ENCODE results near the gene DCBLD2. TPM values are rescaled to one million over a fixed set of nuclear protein-coding genes. Genes with fewer than 3 reads are reported as not detected.

The DCBLD2 gene
- total RNA-seq, 2 donors from 2014 or later = 15.3 to 22.4 TPM

DNA sequence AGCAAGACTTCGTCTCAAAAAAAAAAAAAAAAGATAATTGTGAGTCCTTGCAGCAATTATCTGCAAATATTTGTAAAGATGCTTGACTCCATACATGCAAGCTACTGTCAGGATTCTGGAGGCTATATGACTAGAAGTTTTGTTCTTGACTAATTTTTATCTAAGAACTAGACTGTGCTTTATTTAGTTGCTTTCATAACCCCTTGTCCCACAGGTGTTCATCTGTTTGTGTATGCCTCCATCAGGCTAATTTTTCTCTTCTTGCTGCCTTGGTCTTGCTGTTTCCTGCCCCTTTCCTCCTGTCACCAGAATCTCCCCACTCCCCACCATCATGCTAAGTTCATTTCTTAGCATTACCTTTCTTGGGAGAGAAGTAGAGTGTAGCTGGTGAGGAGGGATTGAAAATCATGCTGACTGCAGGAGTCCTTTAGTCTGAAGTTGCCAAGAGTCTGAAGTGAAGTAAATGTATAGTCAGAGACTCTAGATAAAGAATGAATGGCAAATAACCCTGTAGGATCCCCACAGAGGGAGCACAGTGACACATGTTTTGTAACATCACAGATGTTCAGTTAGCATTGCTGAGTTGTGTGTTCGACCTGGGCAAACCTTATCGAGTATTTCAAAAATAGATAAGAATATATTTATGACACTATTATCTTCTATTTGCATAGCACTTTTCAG, 125.9 kb downstream of the DCBLD2 start:
- intact Hi-C loops (cut with DNase I) = no loop called here
- WGBS, 2 donors = 32 to 48% methylated on average over 3 of the region's 3 CpGs
- Histone ChIP-seq H3K27me3 (no peaks in the 10 kb centered on the region), H3K4me1 (peaks cover 37% of the 10 kb centered on the region), H3K27ac (peak overlapping the region in 1 of 4 donors; percentile 71), H3K9me3 (no peaks in the 10 kb centered on the region), H3K36me3 (replicated peaks in 1 of 2; ENCODE audit: insufficient read depth in 1 of 2, low read depth in 2 of 2) (no peaks in the 10 kb centered on the region), H3K4me3 (no peak overlapping the region)
- ATAC-seq (no peak), DNase-seq (no peak)
- TF ChIP-seq, protein P1, sequence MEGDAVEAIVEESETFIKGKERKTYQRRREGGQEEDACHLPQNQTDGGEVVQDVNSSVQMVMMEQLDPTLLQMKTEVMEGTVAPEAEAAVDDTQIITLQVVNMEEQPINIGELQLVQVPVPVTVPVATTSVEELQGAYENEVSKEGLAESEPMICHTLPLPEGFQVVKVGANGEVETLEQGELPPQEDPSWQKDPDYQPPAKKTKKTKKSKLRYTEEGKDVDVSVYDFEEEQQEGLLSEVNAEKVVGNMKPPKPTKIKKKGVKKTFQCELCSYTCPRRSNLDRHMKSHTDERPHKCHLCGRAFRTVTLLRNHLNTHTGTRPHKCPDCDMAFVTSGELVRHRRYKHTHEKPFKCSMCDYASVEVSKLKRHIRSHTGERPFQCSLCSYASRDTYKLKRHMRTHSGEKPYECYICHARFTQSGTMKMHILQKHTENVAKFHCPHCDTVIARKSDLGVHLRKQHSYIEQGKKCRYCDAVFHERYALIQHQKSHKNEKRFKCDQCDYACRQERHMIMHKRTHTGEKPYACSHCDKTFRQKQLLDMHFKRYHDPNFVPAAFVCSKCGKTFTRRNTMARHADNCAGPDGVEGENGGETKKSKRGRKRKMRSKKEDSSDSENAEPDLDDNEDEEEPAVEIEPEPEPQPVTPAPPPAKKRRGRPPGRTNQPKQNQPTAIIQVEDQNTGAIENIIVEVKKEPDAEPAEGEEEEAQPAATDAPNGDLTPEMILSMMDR (IDR thresholded peaks at IDR 0.05) = no peak
- no peak for TF ChIP-seq POLR2A (IDR thresholded peaks at IDR 0.05)

DNA sequence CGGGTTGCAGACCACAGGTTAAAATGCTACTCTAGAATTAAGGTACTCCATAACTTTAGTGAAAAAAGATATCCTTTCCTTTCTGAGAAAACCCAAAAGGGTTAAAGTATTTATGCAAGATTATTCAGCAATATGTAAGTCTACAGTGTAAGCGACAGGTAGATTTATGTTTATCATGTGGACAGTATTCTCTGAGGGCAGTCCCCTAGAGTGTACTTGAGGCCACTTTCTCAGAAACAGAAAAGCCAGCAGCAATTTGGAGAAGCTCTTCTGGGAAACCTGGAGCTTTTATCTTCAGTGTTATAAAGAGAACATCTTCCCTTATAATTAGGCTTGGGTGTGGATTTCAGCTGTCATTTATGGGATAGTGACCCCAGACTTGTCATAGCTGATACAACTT, 129.5 kb downstream of the DCBLD2 start:
- no peak for ATAC-seq
- TF ChIP-seq, protein P1 (IDR thresholded peaks at IDR 0.05) = no peak
- TF ChIP-seq POLR2A (IDR thresholded peaks at IDR 0.05) = no peak
- H3K4me1 ChIP-seq = peaks cover 15% of the 10 kb centered on the region
- H3K4me3 ChIP-seq = no peak overlapping the region
- DNase-seq = no peak
- WGBS, 2 donors = 63 to 69% methylated on average over 2 of the region's 2 CpGs
- no peaks in the 10 kb centered on the region for H3K27me3 ChIP-seq
- no peaks in the 10 kb centered on the region for H3K9me3 ChIP-seq
- peak overlapping the region in 3 of 4 donors; percentile 32 to 84 (median 81) for H3K27ac ChIP-seq
- intact Hi-C loops (cut with DNase I) = no loop called here
- no peaks in the 10 kb centered on the region for H3K36me3 ChIP-seq (replicated peaks in 1 of 2; ENCODE audit: insufficient read depth in 1 of 2, low read depth in 2 of 2)

DNA sequence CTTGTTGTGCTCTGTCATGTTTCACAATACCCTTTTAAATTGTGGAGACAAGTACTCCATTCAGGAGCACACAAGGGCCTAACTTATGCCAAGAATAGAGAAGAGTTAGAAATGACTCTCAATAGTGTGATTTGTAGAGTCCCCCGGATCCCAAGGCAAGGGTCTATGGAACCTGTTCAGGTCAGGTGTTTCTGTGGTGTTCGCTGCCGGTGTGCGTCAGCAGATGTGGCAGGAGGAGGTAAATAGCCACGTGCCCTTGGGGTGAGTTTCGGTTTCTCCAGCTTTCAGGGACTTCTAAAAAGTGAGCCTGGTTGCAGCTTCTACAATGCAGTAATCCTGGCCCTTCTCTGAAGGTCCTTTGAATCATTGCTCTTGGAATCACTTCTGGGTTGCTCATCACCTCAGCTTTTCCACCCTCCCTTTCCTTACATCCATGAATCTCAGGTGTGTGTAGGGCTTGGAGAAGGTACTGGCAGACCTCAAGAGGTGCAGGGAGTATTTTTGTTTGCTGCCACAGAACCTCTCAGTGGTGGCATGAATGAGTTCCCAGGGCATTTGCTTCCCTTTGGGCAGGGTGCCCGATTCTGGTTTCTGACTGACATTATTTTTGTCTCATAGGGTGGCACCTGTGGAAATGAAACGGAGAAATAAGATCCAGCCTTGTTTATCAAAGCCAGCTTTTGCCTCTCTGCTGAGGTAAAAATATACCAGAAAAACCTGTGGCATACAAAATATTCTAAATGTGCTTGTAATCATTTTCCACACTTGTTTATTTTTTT, 131.0 kb downstream of the DCBLD2 start:
- H3K27me3 ChIP-seq = no peaks in the 10 kb centered on the region
- ATAC-seq = peak; percentile 87
- DNase-seq = peak; percentile 31 to 69 (median 52)
- peaks cover 15% of the 10 kb centered on the region for H3K4me1 ChIP-seq
- intact Hi-C loops (cut with DNase I) = no loop called here
- WGBS, 2 donors = 36% methylated on average over 8 of the region's 8 CpGs
- no peaks in the 10 kb centered on the region for H3K9me3 ChIP-seq
- H3K4me3 ChIP-seq = no peak overlapping the region
- H3K27ac ChIP-seq = peak overlapping the region; percentile 37 to 84 (median 80)
- no peaks in the 10 kb centered on the region for H3K36me3 ChIP-seq (replicated peaks in 1 of 2; ENCODE audit: insufficient read depth in 1 of 2, low read depth in 2 of 2)
- peak in 1 of 3 donors; percentile 21 for TF ChIP-seq POLR2A (IDR thresholded peaks at IDR 0.05)
- TF ChIP-seq, protein P1 (IDR thresholded peaks at IDR 0.05) = no peak

DNA sequence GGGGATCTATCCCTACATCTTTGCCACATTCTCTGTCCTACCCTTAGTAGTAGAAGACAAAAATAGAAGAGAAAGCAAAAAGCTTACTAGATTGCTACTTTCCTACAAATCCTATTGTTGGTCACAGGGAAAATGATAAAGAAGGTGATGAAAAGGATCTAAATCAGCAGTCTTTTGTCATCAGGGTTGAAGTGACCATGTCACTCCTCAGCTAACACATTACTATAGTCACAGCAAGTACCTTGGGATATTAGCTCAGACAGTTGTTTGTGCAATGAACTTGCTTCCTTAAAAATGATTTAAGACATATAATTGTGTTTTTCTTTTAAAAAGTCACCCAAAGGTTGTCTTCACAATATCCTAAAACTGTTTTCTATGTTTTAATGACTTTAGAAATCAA, 132.0 kb downstream of the DCBLD2 start:
- no peaks in the 10 kb centered on the region for H3K9me3 ChIP-seq
- DNase-seq (no peak), ATAC-seq (no peak)
- TF ChIP-seq, protein P1 (IDR thresholded peaks at IDR 0.05) = no peak
- no peak for TF ChIP-seq POLR2A (IDR thresholded peaks at IDR 0.05)
- no peak overlapping the region for H3K4me3 ChIP-seq
- H3K27ac ChIP-seq = peak overlapping the region in 3 of 4 donors; percentile 78 to 84 (median 81)
- H3K4me1 ChIP-seq = peaks cover 15% of the 10 kb centered on the region
- no peaks in the 10 kb centered on the region for H3K36me3 ChIP-seq (replicated peaks in 1 of 2; ENCODE audit: insufficient read depth in 1 of 2, low read depth in 2 of 2)
- no peaks in the 10 kb centered on the region for H3K27me3 ChIP-seq
- intact Hi-C loops (cut with DNase I) = no loop called here

Data from body of pancreas (tissue), 4 donors.